ENCODE results near the gene BCAS2. TPM values are rescaled to one million over a fixed set of nuclear protein-coding genes. Genes with fewer than 3 reads are reported as not detected.
"Not testable (repeated sequence)": the region's sequence is repeated elsewhere in the genome, so short reads cannot be mapped to it uniquely, and the experiment has no call there.

Gene BCAS2
- total RNA-seq, 2 donors from 2014 or later, result 31.1 to 31.3 TPM

- DNase-seq (ENCODE audit: low spot score), result no peak
- intact Hi-C loops (cut with DNase I), result no loop called here
Measured at GRCh38 chr1:114564141-114564540, 17.3 kb downstream of the BCAS2 start.

- DNase-seq (ENCODE audit: low spot score); intact Hi-C loops (cut with DNase I): not testable (repeated sequence)
Measured at GRCh38 chr1:114562978-114563510, 18.4 kb downstream of the BCAS2 start.

- intact Hi-C loops (cut with DNase I), result no loop called here
Measured at GRCh38 chr1:114561333-114561732, 20.1 kb downstream of the BCAS2 start.

GRCh38 chr1:114559356-114559755 lies 22.1 kb downstream of the BCAS2 start:
- no peak for DNase-seq (ENCODE audit: low spot score)
- intact Hi-C loops (cut with DNase I), result no loop called here

More at GRCh38 chr1:114561333-114561732, 20.1 kb downstream of the BCAS2 start:
- DNase-seq (ENCODE audit: low spot score), result no peak

- intact Hi-C loops (cut with DNase I), result no loop called here
Measured at GRCh38 chr1:114558544-114558943, 22.9 kb downstream of the BCAS2 start.

GRCh38 chr1:114554577-114554976 lies 26.8 kb downstream of the BCAS2 start:
- DNase-seq (ENCODE audit: low spot score), result no peak
- intact Hi-C loops (cut with DNase I), result no loop called here

More at GRCh38 chr1:114558544-114558943, 22.9 kb downstream of the BCAS2 start:
- DNase-seq (ENCODE audit: low spot score), result no peak

GRCh38 chr1:114552106-114552639 lies 29.2 kb downstream of the BCAS2 start:
- DNase-seq (ENCODE audit: low spot score), result no peak
- intact Hi-C loops (cut with DNase I), result no loop called here

- intact Hi-C loops (cut with DNase I), result no loop called here
- DNase-seq (ENCODE audit: low spot score), result no peak
Measured at GRCh38 chr1:114551400-114551799, 30.0 kb downstream of the BCAS2 start.

- intact Hi-C loops (cut with DNase I), result no loop called here
- DNase-seq (ENCODE audit: low spot score), result no peak
Measured at GRCh38 chr1:114550336-114550735, 31.1 kb downstream of the BCAS2 start.

- no peak for DNase-seq (ENCODE audit: low spot score)
- intact Hi-C loops (cut with DNase I), result no loop called here
Measured at GRCh38 chr1:114549137-114549536, 32.3 kb downstream of the BCAS2 start.

- intact Hi-C loops (cut with DNase I), result no loop called here
- no peak for DNase-seq (ENCODE audit: low spot score)
Measured at GRCh38 chr1:114547076-114547475, 34.3 kb downstream of the BCAS2 start.

- intact Hi-C loops (cut with DNase I), result no loop called here
- no peak for DNase-seq (ENCODE audit: low spot score)
Measured at GRCh38 chr1:114545796-114546195, 35.6 kb downstream of the BCAS2 start.

GRCh38 chr1:114545315-114545714 lies 36.1 kb downstream of the BCAS2 start:
- no peak for DNase-seq (ENCODE audit: low spot score)
- intact Hi-C loops (cut with DNase I), result no loop called here

GRCh38 chr1:114540821-114541220 lies 40.6 kb downstream of the BCAS2 start:
- no peak for DNase-seq (ENCODE audit: low spot score)
- intact Hi-C loops (cut with DNase I), result no loop called here

GRCh38 chr1:114540272-114540671 lies 41.1 kb downstream of the BCAS2 start:
- DNase-seq (ENCODE audit: low spot score), result no peak

GRCh38 chr1:114536043-114536442 lies 45.4 kb downstream of the BCAS2 start:
- intact Hi-C loops (cut with DNase I), result no loop called here
- no peak for DNase-seq (ENCODE audit: low spot score)

More at GRCh38 chr1:114540272-114540671, 41.1 kb downstream of the BCAS2 start:
- intact Hi-C loops (cut with DNase I), result no loop called here

GRCh38 chr1:114535401-114535800 lies 46.0 kb downstream of the BCAS2 start:
- intact Hi-C loops (cut with DNase I), result no loop called here
- no peak for DNase-seq (ENCODE audit: low spot score)

- intact Hi-C loops (cut with DNase I), result no loop called here
- DNase-seq (ENCODE audit: low spot score), result no peak
Measured at GRCh38 chr1:114531094-114531493, 50.3 kb downstream of the BCAS2 start.

GRCh38 chr1:114530224-114530623 lies 51.2 kb downstream of the BCAS2 start:
- intact Hi-C loops (cut with DNase I), result no loop called here
- DNase-seq (ENCODE audit: low spot score), result no peak

GRCh38 chr1:114524944-114525343 lies 56.5 kb downstream of the BCAS2 start:
- DNase-seq (ENCODE audit: low spot score), result no peak
- intact Hi-C loops (cut with DNase I), result no loop called here

GRCh38 chr1:114522264-114522575 lies 59.2 kb downstream of the BCAS2 start:
- DNase-seq (ENCODE audit: low spot score), result no peak
- intact Hi-C loops (cut with DNase I), result no loop called here
